ENCODE measurements around the gene FOXK1. TPM values are rescaled to one million over a fixed set of nuclear protein-coding genes. Genes with fewer than 3 reads are reported as not detected.

FOXK1 gene
- total and polyA plus RNA-seq, 12 donors, result 3.6 to 30.6 (median 24.2) TPM

GRCh38 chr7:4763091-4763793, 81.1 kb downstream of the FOXK1 start:
- 95 to 97% methylated on average over 32 of the region's 32 CpGs for WGBS, 2 donors
- intact Hi-C loops (cut with DNase I), result no loop called here
- no peak overlapping the region for H3K27ac ChIP-seq
- ATAC-seq (no peak), DNase-seq (no peak)
- no peak for TF ChIP-seq CTCF (IDR thresholded peaks at IDR 0.05)
- peaks cover 0 to 95% (median 66%) of the 10 kb centered on the region in 9 donors for H3K36me3 ChIP-seq
- H3K27me3 ChIP-seq, result no peaks in the 10 kb centered on the region
- no peak overlapping the region for H3K4me3 ChIP-seq
- H3K9me3 ChIP-seq, result no peaks in the 10 kb centered on the region
- no peaks in the 10 kb centered on the region for H3K4me1 ChIP-seq

DNA sequence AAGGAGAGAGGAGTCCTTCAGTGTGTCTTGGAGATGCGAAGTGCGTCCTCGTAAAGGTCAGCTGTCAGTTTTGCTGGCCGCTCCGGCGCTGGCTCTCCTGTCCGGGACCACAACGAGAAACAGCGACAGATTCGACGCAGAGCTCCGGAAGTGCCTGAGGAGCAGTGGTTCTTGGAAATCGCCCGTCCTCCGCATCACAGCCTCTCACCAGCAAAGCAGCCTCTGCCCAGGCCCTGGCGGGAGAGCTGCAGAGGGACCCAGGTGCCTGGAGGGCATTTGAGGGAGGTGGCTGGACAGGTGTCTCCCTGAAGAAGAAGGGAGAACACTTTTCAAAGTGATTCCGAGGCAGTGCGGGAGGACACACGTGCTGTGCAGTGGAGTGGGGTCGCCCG, 81.7 kb downstream of the FOXK1 start:
- H3K27ac ChIP-seq, result no peak overlapping the region
- peaks cover 0 to 92% (median 64%) of the 10 kb centered on the region in 9 donors for H3K36me3 ChIP-seq
- DNase-seq, result no peak
- peaks cover 0 to 4% (median 0%) of the 10 kb centered on the region in 9 donors for H3K4me1 ChIP-seq
- no peaks in the 10 kb centered on the region for H3K27me3 ChIP-seq
- H3K4me3 ChIP-seq, result no peak overlapping the region
- no peak for TF ChIP-seq CTCF (IDR thresholded peaks at IDR 0.05)
- no peaks in the 10 kb centered on the region for H3K9me3 ChIP-seq
- WGBS, 2 donors, result 97% methylated on average over 21 of the region's 21 CpGs
- no peak for ATAC-seq
- intact Hi-C loops (cut with DNase I), result no loop called here

- no peak overlapping the region for H3K27ac ChIP-seq
- no peak for TF ChIP-seq CTCF (IDR thresholded peaks at IDR 0.05)
- peaks cover 0 to 12% (median 3%) of the 10 kb centered on the region in 9 donors for H3K4me1 ChIP-seq
- no peak overlapping the region for H3K4me3 ChIP-seq
- no peaks in the 10 kb centered on the region for H3K9me3 ChIP-seq
- intact Hi-C loops (cut with DNase I), result no loop called here
- peaks cover 0 to 87% (median 60%) of the 10 kb centered on the region in 9 donors for H3K36me3 ChIP-seq
- WGBS, 2 donors, result 88 to 89% methylated on average over 35 of the region's 35 CpGs
- no peaks in the 10 kb centered on the region for H3K27me3 ChIP-seq
- no peak for DNase-seq
- ATAC-seq, result no peak
These were observed 82.4 kb downstream of the FOXK1 start for GRCh38 chr7:4764402-4765007.

GRCh38 chr7:4765776-4766490, 83.8 kb downstream of the FOXK1 start:
- no peak overlapping the region for H3K27ac ChIP-seq
- DNase-seq (no peak), ATAC-seq (no peak)
- no peaks in the 10 kb centered on the region for H3K9me3 ChIP-seq
- peaks cover 0 to 72% (median 46%) of the 10 kb centered on the region in 9 donors for H3K36me3 ChIP-seq
- H3K4me1 ChIP-seq, result peaks cover 0 to 22% (median 13%) of the 10 kb centered on the region in 9 donors
- TF ChIP-seq CTCF (IDR thresholded peaks at IDR 0.05), result peak in 7 of 9 donors; percentile 17 to 41 (median 25)
- intact Hi-C loops (cut with DNase I), result no loop called here
- 81 to 83% methylated on average over 23 of the region's 23 CpGs for WGBS, 2 donors
- H3K27me3 ChIP-seq, result no peaks in the 10 kb centered on the region
- H3K4me3 ChIP-seq, result no peak overlapping the region

All from heart right ventricle (tissue), 16 donors.